Liver (tissue), 9 donors: ENCODE results near the gene LCN6. TPM values are rescaled to one million over a fixed set of nuclear protein-coding genes. Genes with fewer than 3 reads are reported as not detected.

Experiments used
- DNase-seq: peaks from one replicate; pipeline ENCODE4 v3.0.0-alpha.2; 2017; ENCODE audit warnings: low spot score
- H3K27ac ChIP-seq, 2 donors: one replicate each; pipeline ENCODE4 v1.7.0; 2013; ENCODE audit warnings: inconsistent platforms in 2 of 2, low read length in 2 of 2, control low read depth in 1 of 2, low read depth in 1 of 2, mild to moderate bottlenecking in 1 of 2
- H3K27me3 ChIP-seq, 4 donors: one replicate each; pipeline versions ENCODE4 v1.6.1 to v1.7.0; 2013; ENCODE audit warnings: low read length in 3 of 4, inconsistent platforms in 1 of 4, mild to moderate bottlenecking in 1 of 4, moderate library complexity in 1 of 4; ENCODE audit not compliant: control insufficient read depth in 4 of 4, insufficient read depth in 4 of 4
- H3K36me3 ChIP-seq, 4 donors: one replicate each; pipeline versions ENCODE4 v1.6.1 to v1.7.0; 2013; ENCODE audit warnings: low read length in 3 of 4, mild to moderate bottlenecking in 3 of 4, low read depth in 1 of 4, moderate library complexity in 1 of 4; ENCODE audit not compliant: control insufficient read depth in 4 of 4, insufficient read depth in 3 of 4
- H3K4me1 ChIP-seq, 4 donors: one replicate each; pipeline versions ENCODE4 v1.6.1 to v1.7.0; 2013; ENCODE audit warnings: low read length in 3 of 4, mild to moderate bottlenecking in 3 of 4, moderate library complexity in 1 of 4; ENCODE audit not compliant: control insufficient read depth in 4 of 4, insufficient read depth in 4 of 4
- H3K4me3 ChIP-seq, 3 donors: one replicate each; pipeline versions ENCODE4 v1.6.1 to v1.7.0; 2013; ENCODE audit warnings: low read length in 3 of 3, control low read depth in 1 of 3, low read depth in 1 of 3, mild to moderate bottlenecking in 1 of 3
- H3K9ac ChIP-seq, 2 donors: one replicate each; pipeline ENCODE4 v1.7.0; 2013; ENCODE audit warnings: low read length in 2 of 2, mild to moderate bottlenecking in 2 of 2, moderate library complexity in 2 of 2, control low read depth in 1 of 2, low read depth in 1 of 2
- H3K9me3 ChIP-seq, 4 donors: one replicate each; pipeline versions ENCODE4 v1.6.1 to v1.7.0; 2013; ENCODE audit warnings: low read length in 3 of 4; ENCODE audit not compliant: control insufficient read depth in 4 of 4
- EGR1 ChIP-seq, 2 donors: IDR thresholded peaks; 2 replicates each; pipeline ENCODE4 v1.6.1; 2016 to 2018; ENCODE audit warnings: antibody characterized with exemption in 2 of 2, low read depth in 2 of 2
- FOXA1 ChIP-seq: IDR thresholded peaks from 2 replicates; pipeline ENCODE4 v1.6.1; 2016; ENCODE audit warnings: antibody characterized with exemption
- FOXA2 ChIP-seq: IDR thresholded peaks from 2 replicates; pipeline ENCODE4 v1.6.1; 2016; ENCODE audit warnings: antibody characterized with exemption
- GABPA ChIP-seq, 2 donors: IDR thresholded peaks in 1 of 2; conservative IDR thresholded peaks in 1 of 2; 2 replicates each; pipeline ENCODE4 v1.6.1; 2016; ENCODE audit warnings: antibody characterized with exemption in 2 of 2, mild to moderate bottlenecking in 1 of 2, moderate library complexity in 1 of 2
- HNF4A ChIP-seq, 2 donors: conservative IDR thresholded peaks; 2 replicates each; pipeline ENCODE4 v1.6.1; 2016; ENCODE audit warnings: antibody characterized with exemption in 2 of 2, mild to moderate bottlenecking in 2 of 2
- HNF4G ChIP-seq: IDR thresholded peaks from 2 replicates; pipeline ENCODE4 v1.6.1; 2016; ENCODE audit warnings: antibody characterized with exemption
- JUND ChIP-seq, 2 donors: IDR thresholded peaks; 2 replicates each; pipeline ENCODE4 v1.6.1; 2016; ENCODE audit warnings: antibody characterized with exemption in 2 of 2
- NR2F2 ChIP-seq: IDR thresholded peaks from 2 replicates; pipeline ENCODE4 v1.6.1; 2016; ENCODE audit warnings: antibody characterized with exemption
- RAD21 ChIP-seq, 2 donors: IDR thresholded peaks; 2 replicates each; pipeline ENCODE4 v1.6.1; 2016; ENCODE audit warnings: antibody characterized with exemption in 2 of 2, mild to moderate bottlenecking in 2 of 2
- RXRA ChIP-seq, 2 donors: IDR thresholded peaks; 2 replicates each; pipeline ENCODE4 v1.6.1; 2017 to 2018; ENCODE audit warnings: antibody characterized with exemption in 2 of 2, mild to moderate bottlenecking in 1 of 2
- SP1 ChIP-seq: IDR thresholded peaks from 2 replicates; pipeline ENCODE4 v1.6.1; 2018; ENCODE audit warnings: antibody characterized with exemption, mild to moderate bottlenecking
- TAF1 ChIP-seq: conservative IDR thresholded peaks from 2 replicates; pipeline ENCODE4 v1.6.1; 2016; ENCODE audit warnings: antibody characterized with exemption, mild to moderate bottlenecking
- YY1 ChIP-seq: IDR thresholded peaks from 2 replicates; pipeline ENCODE4 v1.6.1; 2016; ENCODE audit warnings: antibody characterized with exemption, mild to moderate bottlenecking
- WGBS: extraction: QIAGEN DNeasy Blood & Tissue Kit; methylation state at CpG from one replicate; pipeline ENCODE4 v1.1.7; 2013; 5-methylcytosine and 5-hydroxymethylcytosine counted together
- polyA plus RNA-seq, 2 donors: library from polyadenylated mRNA; stranded (reverse) in 1 of 2; unstranded in 1 of 2; fragments of 200-250 nt in 1 of 2; fragments of >200 nt in 1 of 2; fragmentation: Nextera tagmentation in 1 of 2; extraction: Ambion mirVana in 1 of 2; gene quantifications; one replicate each; pipeline versions ENCODE4 v1.2.1 to v1.2.3, GENCODE V29; 2013 to 2015
- total RNA-seq, 2 donors: library from RNA; depleted of rRNA; stranded (reverse); fragments of >200 nt; gene quantifications; one replicate each; pipeline ENCODE4 v1.2.3, GENCODE V29; 2014
- TF ChIP-seq, protein P1 (sequence below): IDR thresholded peaks from 2 replicates; pipeline ENCODE4 v1.6.1; 2016; ENCODE audit warnings: antibody characterized with exemption, mild to moderate bottlenecking
- TF ChIP-seq, protein P2 (sequence below): fragments of 150-350 bp; IDR thresholded peaks from 2 replicates; pipeline ENCODE4 v1.5.1; 2017; ENCODE audit warnings: improper control_type of control experiment, low read depth, low read length; ENCODE audit not compliant: missing input control
- TF ChIP-seq, protein P3 (sequence below): IDR thresholded peaks from 2 replicates; pipeline ENCODE4 v1.6.1; 2016; ENCODE audit warnings: antibody characterized with exemption
- TF ChIP-seq, protein P4 (sequence below): IDR thresholded peaks from 2 replicates; pipeline ENCODE4 v1.6.1; 2016; ENCODE audit warnings: antibody characterized with exemption
- TF ChIP-seq, protein P5 (sequence below): IDR thresholded peaks from 2 replicates; pipeline ENCODE4 v1.6.1; 2016; ENCODE audit warnings: antibody characterized with exemption
- donor health status: healthy.
- donor health status: healthy.
- donor health status: healthy.
- donor health status: healthy.
- donor health status: healthy.

LCN6 gene
- total and polyA plus RNA-seq, 4 donors = 0.14 to 0.32 TPM; not detected in 2

DNA sequence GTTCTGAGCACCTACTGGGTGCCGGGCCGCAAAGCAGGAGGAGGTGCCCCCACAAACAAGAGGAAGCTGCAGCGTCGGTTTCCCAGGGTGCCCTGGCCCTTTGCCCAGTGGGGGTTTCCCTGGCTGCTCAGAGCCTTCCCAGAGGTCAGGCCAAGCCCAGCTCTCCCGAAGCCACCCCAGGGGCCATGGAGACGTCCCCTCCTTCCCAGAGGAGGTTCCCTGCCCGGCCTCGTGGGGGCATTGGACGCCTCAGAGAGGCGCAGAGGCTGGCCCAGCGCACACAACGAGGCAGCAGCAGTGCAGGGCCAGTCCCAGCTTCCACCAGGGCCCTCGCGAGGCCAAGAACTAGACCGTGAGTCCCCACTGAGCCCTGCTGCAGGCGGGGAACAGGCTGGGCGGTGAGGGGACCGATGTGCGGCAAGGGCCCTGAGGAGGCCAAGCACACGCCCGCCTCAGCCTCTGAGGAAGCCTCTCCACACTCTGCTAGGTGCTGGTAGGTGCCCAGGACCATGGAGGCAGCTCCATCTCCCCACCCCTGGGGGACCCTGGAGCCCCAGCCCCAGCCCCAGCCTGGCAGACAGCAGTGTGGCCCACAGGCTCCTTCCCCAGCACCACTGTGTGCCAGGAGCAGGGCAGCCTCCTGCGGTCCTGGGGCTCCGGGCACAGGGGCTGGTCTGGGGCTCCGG is 29.0 kb downstream of the LCN6 start:
- Histone ChIP-seq H3K9ac (no peak overlapping the region), H3K27me3 (no peaks in the 10 kb centered on the region), H3K4me1 (peaks cover 0 to 32% (median 13%) of the 10 kb centered on the region in 4 donors), H3K36me3 (peaks cover 7 to 19% (median 14%) of the 10 kb centered on the region in 4 donors), H3K27ac (no peak overlapping the region), H3K4me3 (no peak overlapping the region), H3K9me3 (no peaks in the 10 kb centered on the region)
- TF ChIP-seq FOXA1 (no peak), NR2F2 (no peak), RXRA (IDR thresholded peaks at IDR 0.05) (no peak)
- TF ChIP-seq, protein P1, sequence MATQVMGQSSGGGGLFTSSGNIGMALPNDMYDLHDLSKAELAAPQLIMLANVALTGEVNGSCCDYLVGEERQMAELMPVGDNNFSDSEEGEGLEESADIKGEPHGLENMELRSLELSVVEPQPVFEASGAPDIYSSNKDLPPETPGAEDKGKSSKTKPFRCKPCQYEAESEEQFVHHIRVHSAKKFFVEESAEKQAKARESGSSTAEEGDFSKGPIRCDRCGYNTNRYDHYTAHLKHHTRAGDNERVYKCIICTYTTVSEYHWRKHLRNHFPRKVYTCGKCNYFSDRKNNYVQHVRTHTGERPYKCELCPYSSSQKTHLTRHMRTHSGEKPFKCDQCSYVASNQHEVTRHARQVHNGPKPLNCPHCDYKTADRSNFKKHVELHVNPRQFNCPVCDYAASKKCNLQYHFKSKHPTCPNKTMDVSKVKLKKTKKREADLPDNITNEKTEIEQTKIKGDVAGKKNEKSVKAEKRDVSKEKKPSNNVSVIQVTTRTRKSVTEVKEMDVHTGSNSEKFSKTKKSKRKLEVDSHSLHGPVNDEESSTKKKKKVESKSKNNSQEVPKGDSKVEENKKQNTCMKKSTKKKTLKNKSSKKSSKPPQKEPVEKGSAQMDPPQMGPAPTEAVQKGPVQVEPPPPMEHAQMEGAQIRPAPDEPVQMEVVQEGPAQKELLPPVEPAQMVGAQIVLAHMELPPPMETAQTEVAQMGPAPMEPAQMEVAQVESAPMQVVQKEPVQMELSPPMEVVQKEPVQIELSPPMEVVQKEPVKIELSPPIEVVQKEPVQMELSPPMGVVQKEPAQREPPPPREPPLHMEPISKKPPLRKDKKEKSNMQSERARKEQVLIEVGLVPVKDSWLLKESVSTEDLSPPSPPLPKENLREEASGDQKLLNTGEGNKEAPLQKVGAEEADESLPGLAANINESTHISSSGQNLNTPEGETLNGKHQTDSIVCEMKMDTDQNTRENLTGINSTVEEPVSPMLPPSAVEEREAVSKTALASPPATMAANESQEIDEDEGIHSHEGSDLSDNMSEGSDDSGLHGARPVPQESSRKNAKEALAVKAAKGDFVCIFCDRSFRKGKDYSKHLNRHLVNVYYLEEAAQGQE = no peak
- TF ChIP-seq, protein P2, sequence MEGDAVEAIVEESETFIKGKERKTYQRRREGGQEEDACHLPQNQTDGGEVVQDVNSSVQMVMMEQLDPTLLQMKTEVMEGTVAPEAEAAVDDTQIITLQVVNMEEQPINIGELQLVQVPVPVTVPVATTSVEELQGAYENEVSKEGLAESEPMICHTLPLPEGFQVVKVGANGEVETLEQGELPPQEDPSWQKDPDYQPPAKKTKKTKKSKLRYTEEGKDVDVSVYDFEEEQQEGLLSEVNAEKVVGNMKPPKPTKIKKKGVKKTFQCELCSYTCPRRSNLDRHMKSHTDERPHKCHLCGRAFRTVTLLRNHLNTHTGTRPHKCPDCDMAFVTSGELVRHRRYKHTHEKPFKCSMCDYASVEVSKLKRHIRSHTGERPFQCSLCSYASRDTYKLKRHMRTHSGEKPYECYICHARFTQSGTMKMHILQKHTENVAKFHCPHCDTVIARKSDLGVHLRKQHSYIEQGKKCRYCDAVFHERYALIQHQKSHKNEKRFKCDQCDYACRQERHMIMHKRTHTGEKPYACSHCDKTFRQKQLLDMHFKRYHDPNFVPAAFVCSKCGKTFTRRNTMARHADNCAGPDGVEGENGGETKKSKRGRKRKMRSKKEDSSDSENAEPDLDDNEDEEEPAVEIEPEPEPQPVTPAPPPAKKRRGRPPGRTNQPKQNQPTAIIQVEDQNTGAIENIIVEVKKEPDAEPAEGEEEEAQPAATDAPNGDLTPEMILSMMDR = no peak
- no peak for DNase-seq
- 59% methylated on average over 24 of the region's 24 CpGs for WGBS

DNA sequence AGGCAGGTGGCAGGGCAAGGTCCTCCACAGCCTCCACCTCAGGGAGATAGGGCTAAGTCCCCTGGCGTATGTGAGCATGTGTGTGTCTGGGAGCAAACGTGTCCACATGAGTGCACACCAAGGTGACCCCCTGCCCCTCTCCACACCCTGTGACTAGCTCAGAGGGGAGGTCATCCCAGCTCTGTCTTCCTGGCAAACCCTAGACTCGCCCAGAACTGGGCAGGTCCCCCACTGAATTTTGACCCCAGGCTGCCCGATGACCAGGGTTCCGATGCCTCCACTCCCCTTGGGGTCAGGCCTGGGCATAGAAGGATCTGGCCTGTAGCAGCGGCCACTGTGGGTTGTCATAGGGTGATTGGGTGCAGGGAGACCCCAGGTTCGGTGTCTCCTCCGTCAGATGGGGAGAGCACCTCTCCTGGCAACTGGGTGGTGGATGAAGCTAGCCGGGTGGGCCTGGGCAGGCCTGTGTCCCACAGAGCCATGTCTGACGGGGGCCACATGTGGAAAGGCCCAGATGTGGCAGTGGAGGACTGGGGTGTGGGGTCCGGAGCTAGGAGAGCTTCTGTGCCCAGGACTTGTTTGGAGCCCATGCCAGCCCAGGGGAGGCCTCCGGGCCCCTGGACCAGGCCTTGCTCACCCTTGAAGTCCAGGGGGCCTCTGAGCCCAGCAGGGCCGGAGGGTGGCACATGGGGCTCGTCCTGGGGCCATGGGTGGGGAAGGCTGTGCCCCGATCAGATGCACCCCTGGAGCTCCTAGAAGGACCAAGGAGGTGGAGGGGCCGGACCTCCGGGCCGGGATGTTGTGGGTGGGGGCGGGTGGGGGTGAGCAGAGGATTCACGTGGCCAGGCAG is 29.8 kb downstream of the LCN6 start:
- Histone ChIP-seq H3K27ac (no peak overlapping the region), H3K36me3 (peaks cover 5 to 12% (median 8%) of the 10 kb centered on the region in 4 donors), H3K4me3 (no peak overlapping the region), H3K9ac (no peak overlapping the region), H3K9me3 (no peaks in the 10 kb centered on the region), H3K4me1 (peaks cover 0 to 29% (median 10%) of the 10 kb centered on the region in 4 donors), H3K27me3 (no peaks in the 10 kb centered on the region)
- 70% methylated on average over 20 of the region's 20 CpGs for WGBS
- DNase-seq = no peak
- TF ChIP-seq, protein P1 = no peak
- TF ChIP-seq FOXA2 (no peak), JUND (IDR thresholded peaks at IDR 0.05) (no peak), TAF1 (no peak), EGR1 (IDR thresholded peaks at IDR 0.05; ENCODE audit: low read depth in 2 of 2) (no peak), SP1 (no peak), HNF4G (no peak), NR2F2 (no peak), RXRA (IDR thresholded peaks at IDR 0.05) (no peak), RAD21 (IDR thresholded peaks at IDR 0.05) (no peak), FOXA1 (no peak), YY1 (no peak), HNF4A (conservative IDR thresholded peaks at IDR 0.05) (no peak), GABPA (IDR thresholded peaks at IDR 0.05 in 1 of 2, conservative IDR thresholded peaks at IDR 0.05 in 1 of 2) (no peak)
- TF ChIP-seq, protein P3, sequence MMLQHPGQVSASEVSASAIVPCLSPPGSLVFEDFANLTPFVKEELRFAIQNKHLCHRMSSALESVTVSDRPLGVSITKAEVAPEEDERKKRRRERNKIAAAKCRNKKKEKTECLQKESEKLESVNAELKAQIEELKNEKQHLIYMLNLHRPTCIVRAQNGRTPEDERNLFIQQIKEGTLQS = no peak
- TF ChIP-seq, protein P4, sequence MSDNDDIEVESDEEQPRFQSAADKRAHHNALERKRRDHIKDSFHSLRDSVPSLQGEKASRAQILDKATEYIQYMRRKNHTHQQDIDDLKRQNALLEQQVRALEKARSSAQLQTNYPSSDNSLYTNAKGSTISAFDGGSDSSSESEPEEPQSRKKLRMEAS = no peak
- TF ChIP-seq, protein P5, sequence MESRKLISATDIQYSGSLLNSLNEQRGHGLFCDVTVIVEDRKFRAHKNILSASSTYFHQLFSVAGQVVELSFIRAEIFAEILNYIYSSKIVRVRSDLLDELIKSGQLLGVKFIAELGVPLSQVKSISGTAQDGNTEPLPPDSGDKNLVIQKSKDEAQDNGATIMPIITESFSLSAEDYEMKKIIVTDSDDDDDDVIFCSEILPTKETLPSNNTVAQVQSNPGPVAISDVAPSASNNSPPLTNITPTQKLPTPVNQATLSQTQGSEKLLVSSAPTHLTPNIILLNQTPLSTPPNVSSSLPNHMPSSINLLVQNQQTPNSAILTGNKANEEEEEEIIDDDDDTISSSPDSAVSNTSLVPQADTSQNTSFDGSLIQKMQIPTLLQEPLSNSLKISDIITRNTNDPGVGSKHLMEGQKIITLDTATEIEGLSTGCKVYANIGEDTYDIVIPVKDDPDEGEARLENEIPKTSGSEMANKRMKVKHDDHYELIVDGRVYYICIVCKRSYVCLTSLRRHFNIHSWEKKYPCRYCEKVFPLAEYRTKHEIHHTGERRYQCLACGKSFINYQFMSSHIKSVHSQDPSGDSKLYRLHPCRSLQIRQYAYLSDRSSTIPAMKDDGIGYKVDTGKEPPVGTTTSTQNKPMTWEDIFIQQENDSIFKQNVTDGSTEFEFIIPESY = no peak
